CD8-positive, alpha-beta memory T cell (primary cell): ENCODE data around the gene MASP1. TPM values are rescaled to one million over a fixed set of nuclear protein-coding genes. Genes with fewer than 3 reads are reported as not detected.
"Not testable (repeated sequence)": the region's sequence is repeated elsewhere in the genome, so short reads cannot be mapped to it uniquely, and the experiment has no call there.

ENCODE experiments used
- CTCF ChIA-PET: fragments of 350-600 bp; sonication (Branson Sonifier 250); formaldehyde crosslinking; loops from one replicate; lab custom pipeline; 2021; ENCODE audit warnings: antibody characterized with exemption; lab: Charles Lee
- POLR2A ChIA-PET: fragments of 350-600 bp; sonication (Branson Sonifier 250); formaldehyde crosslinking; loops from one replicate; lab custom pipeline; 2021; ENCODE audit warnings: antibody characterized with exemption; lab: Charles Lee
- DNase-seq, 5 donors: peaks; one replicate each; pipeline versions ENCODE4 v3.0.0 to v3.0.0-alpha.2; 2020 to 2022; ENCODE audit warnings: mixed read lengths in 1 of 5
- H3K27ac ChIP-seq: one replicate; pipeline ENCODE4 v1.7.0; 2013; ENCODE audit warnings: low read depth, mild to moderate bottlenecking, low read length, moderate library complexity
- H3K27me3 ChIP-seq: 2 replicates; pipeline ENCODE4 v1.7.0; 2013; ENCODE audit warnings: low read length, mild to moderate bottlenecking; ENCODE audit not compliant: insufficient read depth, poor library complexity, severe bottlenecking
- H3K36me3 ChIP-seq: 2 replicates; pipeline ENCODE4 v1.7.0; 2013; ENCODE audit warnings: mild to moderate bottlenecking, low read length, moderate library complexity; ENCODE audit not compliant: insufficient read depth
- H3K4me1 ChIP-seq: 2 replicates; pipeline ENCODE4 v1.7.0; 2013; ENCODE audit warnings: mild to moderate bottlenecking, low read length, moderate library complexity; ENCODE audit not compliant: insufficient read depth
- H3K4me3 ChIP-seq: 2 replicates; pipeline ENCODE4 v1.7.0; 2013; ENCODE audit warnings: mild to moderate bottlenecking, low read length
- H3K9me3 ChIP-seq: 2 replicates; pipeline ENCODE4 v1.7.0; 2013; ENCODE audit warnings: mild to moderate bottlenecking, low read length
- H3K27ac Mint-ChIP-seq, 8 donors: one replicate each; pipeline ENCODE4 v1.8.0; 2020 to 2021; ENCODE audit warnings: mixed read lengths in 8 of 8, mild to moderate bottlenecking in 6 of 8, inconsistent platforms in 3 of 8, moderate library complexity in 3 of 8
- H3K27me3 Mint-ChIP-seq, 2 donors: one replicate each; pipeline ENCODE4 v1.8.0; 2020 to 2021; ENCODE audit warnings: mixed read lengths in 2 of 2, mild to moderate bottlenecking in 1 of 2, moderate library complexity in 1 of 2
- H3K36me3 Mint-ChIP-seq, 3 donors: one replicate each; pipeline ENCODE4 v1.8.0; 2020 to 2021; ENCODE audit warnings: mixed read lengths in 3 of 3, inconsistent platforms in 1 of 3, mild to moderate bottlenecking in 1 of 3
- H3K4me1 Mint-ChIP-seq, 3 donors: one replicate each; pipeline ENCODE4 v1.8.0; 2020 to 2021; ENCODE audit warnings: mixed read lengths in 3 of 3, inconsistent platforms in 1 of 3, mild to moderate bottlenecking in 1 of 3
- H3K4me3 Mint-ChIP-seq, 7 donors: one replicate each; pipeline ENCODE4 v1.8.0; 2020 to 2021; ENCODE audit warnings: mixed read lengths in 7 of 7, mild to moderate bottlenecking in 6 of 7, moderate library complexity in 4 of 7, inconsistent platforms in 2 of 7
- H3K9me3 Mint-ChIP-seq, 5 donors: one replicate each; pipeline ENCODE4 v1.8.0; 2020 to 2022; ENCODE audit warnings: mixed read lengths in 5 of 5, mild to moderate bottlenecking in 3 of 5, moderate library complexity in 2 of 5, inconsistent platforms in 1 of 5
- polyA plus RNA-seq: library from polyadenylated mRNA; unstranded; fragments of 300-500 nt; fragmentation: Illumina TruSeq; gene quantifications from one replicate; pipeline ENCODE4 v1.2.3, GENCODE V29; 2021
- total RNA-seq, 2 experiments: library from RNA; stranded (reverse); gene quantifications; one replicate each; pipeline ENCODE4 v1.2.3, GENCODE V29; 2021

Gene MASP1
- total and polyA plus RNA-seq, 3 experiments from 2014 or later, result not detected

DNA sequence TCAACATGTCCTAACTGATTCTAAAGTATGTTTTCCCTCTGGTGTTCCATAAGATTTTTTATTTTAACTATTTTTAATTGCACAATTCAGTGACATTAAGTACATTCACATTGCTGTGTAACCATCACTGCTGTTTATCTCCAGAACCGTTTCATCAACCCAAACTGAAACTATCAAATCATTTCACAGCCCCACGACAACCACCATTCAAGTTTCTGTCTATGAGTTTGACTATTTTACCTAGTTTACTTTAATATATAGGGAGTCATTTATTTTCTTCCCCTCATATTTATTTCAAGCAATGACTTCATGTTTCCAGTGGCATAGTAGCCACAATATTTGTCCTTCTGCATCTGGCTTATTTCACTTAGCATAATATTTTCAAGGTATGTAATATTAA lies 85.9 kb downstream of the MASP1 start:
- H3K27me3 Mint-ChIP-seq, result peaks cover 0 to 31% of the 10 kb centered on the region in 2 donors

GRCh38 chr3:187199463-187200050 lies 92.0 kb downstream of the MASP1 start:
- H3K4me3 Mint-ChIP-seq, H3K27ac Mint-ChIP-seq, H3K4me1 ChIP-seq, H3K27ac ChIP-seq, H3K9me3 ChIP-seq, H3K36me3 Mint-ChIP-seq, DNase-seq, H3K4me1 Mint-ChIP-seq, H3K36me3 ChIP-seq, H3K27me3 ChIP-seq, H3K9me3 Mint-ChIP-seq, POLR2A ChIA-PET, H3K4me3 ChIP-seq: not testable (repeated sequence)
- H3K27me3 Mint-ChIP-seq, result peaks cover 10 to 27% of the 10 kb centered on the region in 2 donors
- CTCF ChIA-PET, result interaction anchor here (0.9 kb wide), 1 partner anchor 11 kb away, joined by 4 read pairs; no protein-coding TSS in a partner anchor

More for the DNA sequence above, 85.9 kb downstream of the MASP1 start:
- no peaks in the 10 kb centered on the region for H3K27me3 ChIP-seq
- no peaks in the 10 kb centered on the region for H3K36me3 ChIP-seq
- H3K4me3 ChIP-seq, result no peak overlapping the region
- CTCF ChIA-PET, result no interaction called here
- Mint-ChIP-seq H3K27ac (no peak overlapping the region), H3K4me1 (no peaks in the 10 kb centered on the region), H3K4me3 (no peak overlapping the region), H3K36me3 (peaks cover 0 to 2% (median 0%) of the 10 kb centered on the region in 3 donors), H3K9me3 (no peaks in the 10 kb centered on the region)
- H3K9me3 ChIP-seq, result no peaks in the 10 kb centered on the region
- H3K4me1 ChIP-seq, result no peaks in the 10 kb centered on the region
- no peak overlapping the region for H3K27ac ChIP-seq
- DNase-seq, result no peak
- POLR2A ChIA-PET, result no interaction called here

DNA sequence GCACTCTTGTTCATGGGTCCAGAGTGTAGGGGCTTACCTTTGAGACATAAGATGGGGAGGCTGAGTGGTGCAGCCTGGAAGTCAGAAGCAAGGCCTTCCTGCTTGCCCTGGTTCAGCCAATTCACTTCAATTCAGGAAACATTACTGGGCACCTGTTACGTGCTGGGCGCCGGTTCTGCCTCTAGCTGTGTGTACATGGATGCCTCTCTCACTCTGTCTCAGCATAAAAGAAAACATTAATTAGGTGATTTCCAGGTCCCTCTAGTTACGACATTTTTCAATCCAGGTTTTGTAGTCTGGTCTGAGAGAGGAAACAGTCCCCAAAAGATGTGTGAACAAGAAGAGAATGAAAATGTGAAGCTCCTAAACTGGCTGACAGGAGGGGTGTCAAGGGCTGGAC lies 93.0 kb downstream of the MASP1 start:
- Histone ChIP-seq H3K27me3 (peaks cover 4% of the 10 kb centered on the region), H3K9me3 (no peaks in the 10 kb centered on the region), H3K27ac (no peak overlapping the region), H3K4me1 (no peaks in the 10 kb centered on the region), H3K4me3 (no peak overlapping the region), H3K36me3 (no peaks in the 10 kb centered on the region)
- Mint-ChIP-seq H3K36me3 (no peaks in the 10 kb centered on the region), H3K9me3 (no peaks in the 10 kb centered on the region), H3K4me1 (no peaks in the 10 kb centered on the region), H3K27ac (no peak overlapping the region), H3K4me3 (no peak overlapping the region), H3K27me3 (peaks cover 16 to 28% of the 10 kb centered on the region in 2 donors)
- DNase-seq, result no peak
- CTCF ChIA-PET, result no interaction called here
- POLR2A ChIA-PET, result no interaction called here

DNA sequence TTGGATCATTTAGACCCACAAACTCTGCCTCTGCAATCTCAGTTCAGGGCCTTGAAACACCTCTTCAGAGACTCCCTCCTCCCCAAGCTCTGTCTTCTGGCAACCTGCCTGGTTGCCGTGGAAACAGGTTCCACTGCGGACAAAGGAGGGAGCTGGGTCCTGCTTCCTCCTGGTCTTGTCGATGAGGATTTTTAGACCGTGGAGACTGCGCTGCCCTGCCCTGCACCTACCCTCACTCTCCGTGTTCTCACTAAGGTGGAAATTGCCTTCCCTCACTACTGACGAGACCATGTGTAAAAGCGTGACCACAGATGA lies 94.2 kb downstream of the MASP1 start, which contains the start of gene RTP1:
Gene RTP1 (plus strand): TSS at position 152 of the 315 bp plus-strand sequence. CDS start 30 bp downstream, at position 182.
- Mint-ChIP-seq H3K27me3 (peaks cover 21 to 26% of the 10 kb centered on the region in 2 donors), H3K27ac (no peak within 1 kb of the TSS), H3K4me1 (no peaks in the 10 kb centered on the region), H3K36me3 (no peaks in the 10 kb centered on the region), H3K9me3 (no peaks in the 10 kb centered on the region), H3K4me3 (no peak within 1 kb of the TSS)
- H3K27me3 ChIP-seq, result peaks cover 4% of the 10 kb centered on the region
- H3K4me3 ChIP-seq, result no peak within 1 kb of the TSS
- no peaks in the 10 kb centered on the region for H3K9me3 ChIP-seq
- no peaks in the 10 kb centered on the region for H3K4me1 ChIP-seq
- ChIA-PET CTCF (no interaction called here), POLR2A (no interaction called here)
- H3K27ac ChIP-seq, result no peak within 1 kb of the TSS
- DNase-seq, result no peak
- H3K36me3 ChIP-seq, result no peaks in the 10 kb centered on the region

DNA sequence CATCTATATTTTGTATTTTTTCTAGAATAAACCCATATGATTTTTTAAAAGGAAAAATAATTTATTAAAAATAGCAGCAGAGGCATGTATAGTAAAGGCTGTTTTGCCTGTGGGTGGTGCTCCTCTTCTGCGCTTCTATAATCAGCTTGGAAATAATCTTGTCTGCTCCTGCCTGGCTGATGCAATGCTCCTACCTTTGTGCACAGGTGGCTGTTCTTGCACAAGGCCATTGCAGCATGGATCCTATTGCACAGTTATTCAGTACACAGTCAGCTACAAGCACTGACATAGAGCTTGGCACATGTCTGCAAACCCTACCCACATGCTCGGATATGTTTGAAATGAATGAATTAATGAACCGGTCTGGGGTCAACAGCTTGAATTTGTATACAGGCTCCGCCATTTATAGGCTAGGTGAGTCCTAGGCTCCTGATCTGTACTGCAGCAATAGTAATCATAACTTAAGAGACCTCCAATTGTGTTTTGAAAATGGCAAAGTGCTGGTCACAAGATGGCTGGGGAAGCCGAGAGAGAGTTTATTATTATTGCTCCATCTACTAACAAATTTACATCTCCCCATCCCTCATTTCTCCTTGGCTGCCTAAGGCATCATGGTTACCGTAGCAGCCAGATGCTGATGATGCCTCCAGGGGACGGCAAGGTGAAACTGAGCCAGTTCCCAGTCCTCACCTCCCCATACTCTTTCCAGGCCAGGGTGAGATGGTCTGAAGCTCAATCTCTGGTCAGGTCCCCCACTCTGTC lies 94.8 kb downstream of the MASP1 start:
- Mint-ChIP-seq H3K36me3 (no peaks in the 10 kb centered on the region), H3K27me3 (peaks cover 24 to 32% of the 10 kb centered on the region in 2 donors), H3K4me3 (no peak overlapping the region), H3K4me1 (no peaks in the 10 kb centered on the region), H3K9me3 (no peaks in the 10 kb centered on the region), H3K27ac (no peak overlapping the region)
- no peak for DNase-seq
- H3K9me3 ChIP-seq, result no peaks in the 10 kb centered on the region
- POLR2A ChIA-PET, result no interaction called here
- H3K4me1 ChIP-seq, result no peaks in the 10 kb centered on the region
- CTCF ChIA-PET, result no interaction called here
- no peaks in the 10 kb centered on the region for H3K36me3 ChIP-seq
- H3K27ac ChIP-seq, result no peak overlapping the region
- H3K27me3 ChIP-seq, result peaks cover 4% of the 10 kb centered on the region
- H3K4me3 ChIP-seq, result no peak overlapping the region

DNA sequence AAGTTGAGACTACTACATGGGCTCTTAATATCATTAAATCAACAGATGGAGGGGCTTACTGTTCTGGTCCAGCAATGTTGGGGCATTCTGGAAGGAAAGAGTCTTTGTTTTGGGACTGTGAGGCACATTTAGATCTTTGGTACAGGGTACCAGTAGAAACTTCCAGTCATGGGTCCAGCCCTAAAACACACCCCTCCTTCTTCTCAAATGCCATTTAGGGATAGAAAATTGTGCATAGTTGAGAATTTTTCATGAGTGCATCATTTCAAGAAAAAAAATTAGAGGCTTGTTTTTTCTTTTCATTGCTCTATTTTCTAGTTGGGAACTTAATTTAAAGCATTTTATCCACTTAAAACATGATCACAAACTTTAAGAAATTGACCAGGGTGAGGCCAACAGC lies 98.4 kb downstream of the MASP1 start:
- peaks cover 0 to 4% (median 3%) of the 10 kb centered on the region in 3 donors for H3K4me1 Mint-ChIP-seq
- no peak overlapping the region for H3K4me3 ChIP-seq

GRCh38 chr3:187191271-187191670 lies 100.3 kb downstream of the MASP1 start:
- Histone ChIP-seq H3K27me3 (peaks cover 4% of the 10 kb centered on the region), H3K36me3 (no peaks in the 10 kb centered on the region), H3K27ac (no peak overlapping the region), H3K4me1 (no peaks in the 10 kb centered on the region), H3K9me3 (no peaks in the 10 kb centered on the region), H3K4me3 (no peak overlapping the region)
- ChIA-PET POLR2A (no interaction called here), CTCF (interaction anchor here (0.7 kb wide), 1 partner anchor 1373 kb away, joined by 3 read pairs; no protein-coding TSS in a partner anchor)
- no peak for DNase-seq
- peaks cover 0 to 1% (median 0%) of the 10 kb centered on the region in 5 donors for H3K9me3 Mint-ChIP-seq
- H3K4me1 Mint-ChIP-seq, result peaks cover 0 to 4% (median 3%) of the 10 kb centered on the region in 3 donors
- H3K36me3 Mint-ChIP-seq, result no peaks in the 10 kb centered on the region
- H3K4me3 Mint-ChIP-seq, result no peak overlapping the region
- no peak overlapping the region for H3K27ac Mint-ChIP-seq
- H3K27me3 Mint-ChIP-seq, result peaks cover 30 to 60% of the 10 kb centered on the region in 2 donors

More for the DNA sequence above, 98.4 kb downstream of the MASP1 start:
- Histone ChIP-seq H3K36me3 (no peaks in the 10 kb centered on the region), H3K27ac (no peak overlapping the region), H3K4me1 (no peaks in the 10 kb centered on the region), H3K27me3 (peaks cover 4% of the 10 kb centered on the region), H3K9me3 (no peaks in the 10 kb centered on the region)
- POLR2A ChIA-PET, result no interaction called here
- Mint-ChIP-seq H3K27me3 (peaks cover 30 to 56% of the 10 kb centered on the region in 2 donors), H3K27ac (no peak overlapping the region), H3K4me3 (no peak overlapping the region), H3K36me3 (no peaks in the 10 kb centered on the region), H3K9me3 (peaks cover 0 to 1% (median 0%) of the 10 kb centered on the region in 5 donors)
- CTCF ChIA-PET, result no interaction called here
- DNase-seq, result no peak

GRCh38 chr3:187188931-187189330 lies 102.6 kb downstream of the MASP1 start:
- Mint-ChIP-seq H3K4me1 (peaks cover 0 to 4% (median 3%) of the 10 kb centered on the region in 3 donors), H3K4me3 (no peak overlapping the region), H3K27me3 (peaks cover 23 to 56% of the 10 kb centered on the region in 2 donors), H3K27ac (no peak overlapping the region), H3K9me3 (peaks cover 0 to 1% (median 0%) of the 10 kb centered on the region in 5 donors), H3K36me3 (no peaks in the 10 kb centered on the region)
- Histone ChIP-seq H3K4me1 (no peaks in the 10 kb centered on the region), H3K4me3 (no peak overlapping the region), H3K27me3 (no peaks in the 10 kb centered on the region), H3K27ac (no peak overlapping the region), H3K36me3 (no peaks in the 10 kb centered on the region), H3K9me3 (no peaks in the 10 kb centered on the region)
- ChIA-PET CTCF (no interaction called here), POLR2A (no interaction called here)
- DNase-seq, result no peak
